K562 (cell line): ENCODE data around the gene KRT38. TPM values are rescaled to one million over a fixed set of nuclear protein-coding genes. Genes with fewer than 3 reads are reported as not detected.

Experiments used
- ATAC-seq: fragments of 200-7000 bp; cut with Tn5 transposase; 3 replicates; pipeline ENCODE4 v1.9.1; 2020; ENCODE audit warnings: moderate library complexity
- BruUV-seq: library from RNA; stranded (reverse); fragments of 400-500 nt; replicated peaks from 2 replicates; lab custom pipeline; 2021; lab: Mats Ljungman, UMichigan
- CTCF ChIA-PET: fragments of 300-600 bp; formaldehyde crosslinking; extraction: SDS; loops from one replicate; lab custom pipeline; 2021; ENCODE audit warnings: low intra/inter-chr PET ratio; lab: Yijun Ruan, JAX
- POLR2A ChIA-PET: fragments of 300-600, 350-650 bp; sonication (Branson Sonifier 250); formaldehyde crosslinking; extraction: SDS; loops from one replicate; lab custom pipeline; 2021; ENCODE audit warnings: antibody characterized with exemption, inconsistent platforms; lab: Yijun Ruan, JAX
- DNase-seq, 4 experiments: peaks; one replicate each; pipeline versions ENCODE4 v3.0.0 to v3.0.0-alpha.2; 2011 to 2018; ENCODE audit warnings: low spot score in 3 of 4, mixed read lengths in 3 of 4; ENCODE audit errors: extremely low read depth in 1 of 4
- FAIRE-seq: peaks from 2 replicates; lab custom pipeline; 2011; peaks lifted over from hg19 to GRCh38; lab: Jason Lieb, UNC
- H2AFZ ChIP-seq: 2 replicates; pipeline ENCODE4 v1.6.0; 2011; ENCODE audit warnings: low read depth, low read length, control low read depth, inconsistent platforms
- H3K27ac ChIP-seq: fragments of 200-600 bp; 3 replicates; pipeline ENCODE4 v1.8.0; 2011; ENCODE audit warnings: low read depth, mild to moderate bottlenecking, control low read depth, inconsistent platforms, low read length, moderate library complexity, mixed read lengths; ENCODE audit errors: extremely low read depth
- H3K27me3 ChIP-seq, 2 experiments: fragments of 300-600 bp in 1 of 2; 2 replicates in 1 of 2; 3 replicates in 1 of 2; pipeline versions ENCODE4 v1.6.0 to v1.8.0; 2011; ENCODE audit warnings: inconsistent platforms in 2 of 2, low read length in 2 of 2, mild to moderate bottlenecking in 1 of 2, mixed read lengths in 1 of 2, moderate library complexity in 1 of 2; ENCODE audit not compliant: control insufficient read depth in 2 of 2, insufficient read depth in 2 of 2
- H3K36me3 ChIP-seq: fragments of 300-600 bp; 3 replicates; pipeline ENCODE4 v1.8.0; 2011; ENCODE audit warnings: mild to moderate bottlenecking, low read length, inconsistent platforms; ENCODE audit not compliant: control insufficient read depth, insufficient read depth
- H3K4me1 ChIP-seq, 2 experiments: fragments of 200-600 bp in 1 of 2; replicated peaks in 1 of 2; 2 replicates in 1 of 2; 3 replicates in 1 of 2; pipeline versions ENCODE4 v1.5.1 to v1.8.0; 2011; ENCODE audit warnings: inconsistent platforms in 2 of 2, low read length in 2 of 2, mild to moderate bottlenecking in 1 of 2, mixed read lengths in 1 of 2, moderate library complexity in 1 of 2; ENCODE audit not compliant: control insufficient read depth in 2 of 2, insufficient read depth in 2 of 2
- H3K4me2 ChIP-seq: 2 replicates; pipeline ENCODE4 v1.6.1; 2011; ENCODE audit warnings: low read length, control low read depth, inconsistent platforms, mixed read lengths; ENCODE audit not compliant: insufficient read depth
- H3K4me3 ChIP-seq: fragments of 200-600 bp; sonication (generic), shearing (Covaris generic); 2 replicates; pipeline ENCODE4 v1.5.1; 2016; ENCODE audit warnings: control low read depth, inconsistent platforms
- H3K79me2 ChIP-seq: fragments of 200-600 bp; 3 replicates; pipeline ENCODE4 v1.8.0; 2011; ENCODE audit warnings: low read length, inconsistent platforms; ENCODE audit not compliant: control insufficient read depth, insufficient read depth
- H3K9ac ChIP-seq, 2 experiments: 2 replicates each; pipeline versions ENCODE4 v1.6.0 to v1.6.1; 2011; ENCODE audit warnings: low read depth in 2 of 2, low read length in 2 of 2, control low read depth in 1 of 2, inconsistent platforms in 1 of 2, mild to moderate bottlenecking in 1 of 2, mixed read lengths in 1 of 2; ENCODE audit not compliant: insufficient read depth in 1 of 2
- H3K9me1 ChIP-seq: one replicate; pipeline ENCODE4 v1.6.0; 2011; ENCODE audit warnings: inconsistent platforms, mild to moderate bottlenecking, low read length, moderate library complexity; ENCODE audit not compliant: control insufficient read depth, insufficient read depth
- H3K9me3 ChIP-seq: replicated peaks from 2 replicates; pipeline ENCODE4 v1.5.1; 2011; ENCODE audit warnings: low read depth, low read length, inconsistent platforms; ENCODE audit not compliant: control insufficient read depth, insufficient read depth
- H4K20me1 ChIP-seq: replicated peaks from 2 replicates; pipeline ENCODE4 v1.6.1; 2011; ENCODE audit warnings: low read length, inconsistent platforms, mixed read lengths; ENCODE audit not compliant: control insufficient read depth, insufficient read depth
- ARID1B ChIP-seq: fragments of 450-650 bp; IDR thresholded peaks from 2 replicates; pipeline ENCODE4 v1.6.1; 2016; ENCODE audit warnings: antibody characterized with exemption, mild to moderate bottlenecking, inconsistent platforms
- BHLHE40 ChIP-seq: IDR thresholded peaks from 2 replicates; pipeline ENCODE4 v1.6.1; 2011; ENCODE audit warnings: low read length, improper control_type of control experiment
- BMI1 ChIP-seq: fragments of 150-350 bp; IDR thresholded peaks from 2 replicates; pipeline ENCODE4 v1.6.1; 2014; ENCODE audit warnings: low read length
- COPS2 ChIP-seq: fragments of 450-650 bp; conservative IDR thresholded peaks from 2 replicates; pipeline ENCODE4 v1.6.1; 2016; ENCODE audit warnings: mild to moderate bottlenecking, moderate library complexity
- CREB1 ChIP-seq, 2 experiments: sonication (generic) in 1 of 2; formaldehyde crosslinking in 1 of 2; IDR thresholded peaks; 2 replicates each; pipeline versions ENCODE4 v1.6.1 to v1.8.0; 2012 to 2022; ENCODE audit warnings: inconsistent platforms in 1 of 2, mild to moderate bottlenecking in 1 of 2, missing genetic modification reagents in 1 of 2, moderate library complexity in 1 of 2
- ELF4 ChIP-seq: fragments of 450-650 bp; formaldehyde crosslinking; IDR thresholded peaks from 2 replicates; pipeline ENCODE4 v1.4.0; 2022; ENCODE audit warnings: missing genetic modification characterization
- ESRRA ChIP-seq: fragments of 450-650 bp; IDR thresholded peaks from 2 replicates; pipeline ENCODE4 v1.6.1; 2014; ENCODE audit warnings: low read depth, mild to moderate bottlenecking, moderate library complexity, borderline replicate concordance
- FOXJ2 ChIP-seq: fragments of 200-800 bp; sonication (Bioruptor generic); IDR thresholded peaks from 2 replicates; pipeline ENCODE4 v1.6.1; 2016; ENCODE audit warnings: missing genetic modification characterization, missing compliant biosample characterization
- POLR3G ChIP-seq: IDR thresholded peaks from 2 replicates; pipeline ENCODE4 v1.6.1; 2011; ENCODE audit not compliant: insufficient read length, insufficient replicate concordance; ENCODE audit errors: extremely low read depth
- YY1 ChIP-seq, 3 experiments: IDR thresholded peaks; 2 replicates each; pipeline ENCODE4 v1.6.1; 2011; ENCODE audit warnings: low read length in 2 of 3, mild to moderate bottlenecking in 2 of 3, moderate library complexity in 2 of 3, borderline replicate concordance in 1 of 3, control low read depth in 1 of 3, low read depth in 1 of 3; ENCODE audit not compliant: insufficient read depth in 3 of 3, insufficient replicate concordance in 2 of 3, control insufficient read depth in 1 of 3, insufficient read length in 1 of 3; ENCODE audit errors: extremely low read depth in 1 of 3
- ZNF217 ChIP-seq: sonication (generic); formaldehyde crosslinking; IDR thresholded peaks from 2 replicates; pipeline ENCODE4 v1.8.0; 2022; ENCODE audit warnings: mild to moderate bottlenecking, missing genetic modification reagents
- ZNF354B ChIP-seq: fragments of 250-450 bp; sonication (Bioruptor Pico); IDR thresholded peaks from 2 replicates; pipeline ENCODE4 v1.4.0; 2020
- ZNF79 ChIP-seq: fragments of 250-450 bp; sonication (Bioruptor Pico); IDR thresholded peaks from 2 replicates; pipeline ENCODE4 v1.4.0; 2020; ENCODE audit warnings: low read depth, mild to moderate bottlenecking, moderate library complexity
- ZSCAN29 ChIP-seq: fragments of 450-650 bp; IDR thresholded peaks from 2 replicates; pipeline ENCODE4 v1.6.1; 2017
- WGBS: fragments of 100-300 bp; shearing (Covaris generic); methylation state at CpG from one replicate; pipeline ENCODE4 v1.1.6; 2016; ENCODE audit warnings: low coverage, mixed read lengths; ENCODE audit not compliant: insufficient coverage; ENCODE audit errors: missing lambda C conversion rate; 5-methylcytosine and 5-hydroxymethylcytosine counted together
- in situ Hi-C: fragments of 300-500 bp; cut with MboI; formaldehyde crosslinking; loops from 4 replicates; pipeline ENCODE4 v1.15.0; 2018; ENCODE audit warnings: inconsistent platforms, mixed read lengths
- intact Hi-C: fragments of 100-400 bp; cut with micrococcal nuclease; formaldehyde crosslinking; loops from 2 replicates; pipeline ENCODE4 v1.14.2; 2022
- polyA plus RNA-seq, 8 experiments: library from polyadenylated mRNA; depleted of rRNA in 4 of 8; stranded (reverse) in 5 of 8; unstranded in 3 of 8; fragments of >200 nt; fragmentation: Nextera tagmentation in 2 of 8; fragmentation: Illumina TruSeq in 1 of 8; extraction: Ambion mirVana in 2 of 8; extraction: Trizol in 1 of 8; gene quantifications; 2 replicates each; pipeline versions ENCODE4 v1.2.1 to v1.2.3, GENCODE V29; 2011 to 2014; ENCODE audit warnings: inconsistent platforms in 1 of 8, missing spikeins in 1 of 8
- total RNA-seq, 7 experiments: library from RNA; depleted of rRNA in 6 of 7; stranded (reverse); fragments of >200 nt in 6 of 7; fragmentation: Illumina TruSeq in 2 of 7; extraction: Trizol in 2 of 7; gene quantifications; 2 replicates each; pipeline versions ENCODE4 v1.2.1 to v1.2.3, GENCODE V29; 2011 to 2021; ENCODE audit warnings: low replicate concordance in 1 of 7
- TF ChIP-seq, protein P1 (sequence below): fragments of 200-800 bp; sonication (Bioruptor generic); IDR thresholded peaks from 2 replicates; pipeline ENCODE4 v1.6.1; 2016; ENCODE audit warnings: missing genetic modification characterization, missing compliant biosample characterization

Gene KRT38
- total and polyA plus RNA-seq, 9 of the 15 experiments (the other 6 are each of a cell fraction or from before 2014, with no cell fraction given): not detected

DNA sequence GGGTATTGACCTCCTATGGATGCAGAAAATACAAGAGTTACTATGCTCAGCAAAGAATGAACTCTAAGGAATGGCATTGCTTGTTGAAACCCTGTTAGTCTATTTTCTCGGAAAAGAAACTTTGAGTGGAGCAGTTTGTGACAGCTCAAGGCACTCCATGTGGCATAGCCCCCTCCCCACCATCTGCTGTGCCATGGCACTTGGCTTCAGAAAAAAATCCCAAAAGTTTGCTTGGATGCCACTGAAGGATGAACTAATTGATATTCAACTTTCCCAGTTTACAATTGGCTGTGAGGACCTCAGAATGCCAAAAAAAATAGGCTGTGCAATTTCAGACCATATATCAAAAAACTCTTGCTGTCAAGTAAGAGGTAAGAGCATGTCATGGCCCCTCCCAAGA, 45.2 kb downstream of the KRT38 start:
- no peak for FAIRE-seq
- H3K4me1 ChIP-seq: no peaks in the 10 kb centered on the region
- no peak overlapping the region for H3K4me2 ChIP-seq
- H3K9me1 ChIP-seq: no peaks in the 10 kb centered on the region
- no peak for DNase-seq
- no peaks in the 10 kb centered on the region for H3K36me3 ChIP-seq
- BruUV-seq: no TSS peak
- in situ Hi-C loops: no loop called here
- ChIA-PET POLR2A (no interaction called here), CTCF (interaction anchor here (0.7 kb wide), 1 partner anchor 1083 kb away, joined by 7 read pairs; no protein-coding TSS in a partner anchor)
- no peak overlapping the region for H3K4me3 ChIP-seq
- no peak overlapping the region for H3K9ac ChIP-seq
- peaks cover 4 to 41% of the 10 kb centered on the region in 2 experiments for H3K27me3 ChIP-seq
- no peak overlapping the region for H2AFZ ChIP-seq
- H3K27ac ChIP-seq: no peak overlapping the region
- no peaks in the 10 kb centered on the region for H4K20me1 ChIP-seq
- H3K9me3 ChIP-seq: no peaks in the 10 kb centered on the region
- ATAC-seq: no peak
- no peaks in the 10 kb centered on the region for H3K79me2 ChIP-seq
- no peak for TF ChIP-seq ZNF354B (CRISPR knock-in tag)
- no peak for TF ChIP-seq FOXJ2 (tag)
- no peak for TF ChIP-seq CREB1 (IDR thresholded peaks at IDR 0.05)
- TF ChIP-seq CREB1 (CRISPR knock-in tag; IDR thresholded peaks at IDR 0.05): no peak
- no peak for TF ChIP-seq YY1 (IDR thresholded peaks at IDR 0.05; ENCODE audit: borderline replicate concordance in 1 of 3, control insufficient read depth in 1 of 3, extremely low read depth in 1 of 3, insufficient read depth in 3 of 3, insufficient read length in 1 of 3, insufficient replicate concordance in 2 of 3, low read depth in 1 of 3, low read length in 2 of 3)
- TF ChIP-seq ZSCAN29: no peak
- no peak for TF ChIP-seq BHLHE40
- no peak for TF ChIP-seq POLR3G
- no peak for TF ChIP-seq BMI1
- no peak for TF ChIP-seq ARID1B
- TF ChIP-seq ZNF217 (CRISPR knock-in tag): no peak
- TF ChIP-seq, protein P1, sequence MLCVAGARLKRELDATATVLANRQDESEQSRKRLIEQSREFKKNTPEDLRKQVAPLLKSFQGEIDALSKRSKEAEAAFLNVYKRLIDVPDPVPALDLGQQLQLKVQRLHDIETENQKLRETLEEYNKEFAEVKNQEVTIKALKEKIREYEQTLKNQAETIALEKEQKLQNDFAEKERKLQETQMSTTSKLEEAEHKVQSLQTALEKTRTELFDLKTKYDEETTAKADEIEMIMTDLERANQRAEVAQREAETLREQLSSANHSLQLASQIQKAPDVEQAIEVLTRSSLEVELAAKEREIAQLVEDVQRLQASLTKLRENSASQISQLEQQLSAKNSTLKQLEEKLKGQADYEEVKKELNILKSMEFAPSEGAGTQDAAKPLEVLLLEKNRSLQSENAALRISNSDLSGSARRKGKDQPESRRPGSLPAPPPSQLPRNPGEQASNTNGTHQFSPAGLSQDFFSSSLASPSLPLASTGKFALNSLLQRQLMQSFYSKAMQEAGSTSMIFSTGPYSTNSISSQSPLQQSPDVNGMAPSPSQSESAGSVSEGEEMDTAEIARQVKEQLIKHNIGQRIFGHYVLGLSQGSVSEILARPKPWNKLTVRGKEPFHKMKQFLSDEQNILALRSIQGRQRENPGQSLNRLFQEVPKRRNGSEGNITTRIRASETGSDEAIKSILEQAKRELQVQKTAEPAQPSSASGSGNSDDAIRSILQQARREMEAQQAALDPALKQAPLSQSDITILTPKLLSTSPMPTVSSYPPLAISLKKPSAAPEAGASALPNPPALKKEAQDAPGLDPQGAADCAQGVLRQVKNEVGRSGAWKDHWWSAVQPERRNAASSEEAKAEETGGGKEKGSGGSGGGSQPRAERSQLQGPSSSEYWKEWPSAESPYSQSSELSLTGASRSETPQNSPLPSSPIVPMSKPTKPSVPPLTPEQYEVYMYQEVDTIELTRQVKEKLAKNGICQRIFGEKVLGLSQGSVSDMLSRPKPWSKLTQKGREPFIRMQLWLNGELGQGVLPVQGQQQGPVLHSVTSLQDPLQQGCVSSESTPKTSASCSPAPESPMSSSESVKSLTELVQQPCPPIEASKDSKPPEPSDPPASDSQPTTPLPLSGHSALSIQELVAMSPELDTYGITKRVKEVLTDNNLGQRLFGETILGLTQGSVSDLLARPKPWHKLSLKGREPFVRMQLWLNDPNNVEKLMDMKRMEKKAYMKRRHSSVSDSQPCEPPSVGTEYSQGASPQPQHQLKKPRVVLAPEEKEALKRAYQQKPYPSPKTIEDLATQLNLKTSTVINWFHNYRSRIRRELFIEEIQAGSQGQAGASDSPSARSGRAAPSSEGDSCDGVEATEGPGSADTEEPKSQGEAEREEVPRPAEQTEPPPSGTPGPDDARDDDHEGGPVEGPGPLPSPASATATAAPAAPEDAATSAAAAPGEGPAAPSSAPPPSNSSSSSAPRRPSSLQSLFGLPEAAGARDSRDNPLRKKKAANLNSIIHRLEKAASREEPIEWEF (CRISPR knock-in tag): no peak
- TF ChIP-seq COPS2: no peak
- no peak for TF ChIP-seq ESRRA
- TF ChIP-seq ZNF79 (CRISPR knock-in tag): no peak
- TF ChIP-seq ELF4 (CRISPR knock-in tag): no peak
- intact Hi-C loops: no loop called here
- 0% methylated on average over 1 of the region's 1 CpG for WGBS
